ENCODE data around the gene KRTAP5-3.
"Not testable (repeated sequence)": the region's sequence is repeated elsewhere in the genome, so short reads cannot be mapped to it uniquely, and the experiment has no call there.

The KRTAP5-3 gene, protein sequence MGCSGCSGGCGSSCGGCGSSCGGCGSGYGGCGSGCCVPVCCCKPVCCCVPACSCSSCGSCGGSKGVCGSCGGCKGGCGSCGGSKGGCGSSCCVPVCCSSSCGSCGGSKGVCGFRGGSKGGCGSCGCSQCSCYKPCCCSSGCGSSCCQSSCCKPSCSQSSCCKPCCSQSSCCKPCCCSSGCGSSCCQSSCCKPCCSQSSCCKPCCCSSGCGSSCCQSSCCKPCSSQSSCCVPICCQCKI

DNA sequence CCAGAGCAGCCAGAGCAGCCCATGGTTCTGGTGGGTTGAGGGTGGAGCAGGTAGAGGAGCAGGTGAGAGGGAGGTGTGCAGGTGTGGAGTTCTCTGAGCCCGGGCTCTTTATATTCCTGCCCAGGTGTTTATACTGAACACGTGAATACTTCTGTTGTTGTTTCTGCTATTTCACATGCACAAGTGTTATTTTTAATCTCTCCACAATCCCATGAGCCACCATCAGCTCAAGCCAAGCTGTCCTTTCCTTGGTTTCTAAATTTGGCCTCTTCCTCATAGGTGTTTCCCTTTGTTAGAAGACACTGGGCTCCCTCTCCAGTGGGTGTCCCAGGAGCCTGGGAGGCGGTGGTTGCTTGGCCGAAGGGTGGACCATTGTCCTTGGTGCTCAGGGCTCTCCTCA lies at the start of gene KRTAP5-3:
Gene KRTAP5-3, minus strand, starts transcription at position 101 of the 400 bp plus-strand sequence. Its CDS starts 78 bp downstream, at position 23.
- no peak for DNase-seq

DNA sequence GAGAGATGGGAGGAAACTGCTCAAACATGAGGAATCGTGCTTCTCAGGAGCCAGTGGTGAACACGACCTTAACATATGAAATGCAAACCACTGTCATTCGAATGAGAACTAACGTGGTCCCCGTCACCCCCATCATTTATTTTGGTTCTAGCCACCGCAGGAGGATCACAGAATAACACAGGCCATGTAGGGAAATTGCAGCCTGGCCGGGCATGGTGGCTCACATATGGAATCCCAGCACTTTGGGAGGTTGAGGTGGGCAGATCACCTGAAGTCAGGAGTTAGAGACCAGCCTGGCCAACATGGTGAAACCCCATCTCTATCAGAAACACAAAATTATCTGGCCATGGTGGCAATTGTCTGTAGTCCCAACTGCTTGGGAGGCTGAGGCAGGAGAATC lies 48.4 kb upstream of the KRTAP5-3 start:
- no peak for DNase-seq

DNA sequence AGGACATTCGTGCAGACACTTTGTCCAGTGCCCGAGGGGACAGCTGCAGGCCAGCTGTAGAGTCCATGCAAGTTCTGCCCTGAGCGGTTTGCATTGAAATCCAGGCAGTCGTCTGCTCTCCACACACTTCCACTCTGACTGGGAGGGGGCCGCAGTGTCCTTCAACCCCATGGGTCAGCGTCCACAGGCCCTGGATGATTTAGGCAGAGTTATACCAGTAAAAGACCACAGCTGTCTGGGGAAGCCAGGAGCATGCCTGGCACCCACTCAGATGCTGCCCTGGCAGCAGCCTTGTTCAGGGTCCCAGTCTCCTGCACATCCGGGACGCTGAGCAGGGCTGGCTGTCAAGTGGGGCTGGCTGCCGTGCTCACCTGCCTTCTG lies 47.8 kb upstream of the KRTAP5-3 start:
- DNase-seq: no peak

DNA sequence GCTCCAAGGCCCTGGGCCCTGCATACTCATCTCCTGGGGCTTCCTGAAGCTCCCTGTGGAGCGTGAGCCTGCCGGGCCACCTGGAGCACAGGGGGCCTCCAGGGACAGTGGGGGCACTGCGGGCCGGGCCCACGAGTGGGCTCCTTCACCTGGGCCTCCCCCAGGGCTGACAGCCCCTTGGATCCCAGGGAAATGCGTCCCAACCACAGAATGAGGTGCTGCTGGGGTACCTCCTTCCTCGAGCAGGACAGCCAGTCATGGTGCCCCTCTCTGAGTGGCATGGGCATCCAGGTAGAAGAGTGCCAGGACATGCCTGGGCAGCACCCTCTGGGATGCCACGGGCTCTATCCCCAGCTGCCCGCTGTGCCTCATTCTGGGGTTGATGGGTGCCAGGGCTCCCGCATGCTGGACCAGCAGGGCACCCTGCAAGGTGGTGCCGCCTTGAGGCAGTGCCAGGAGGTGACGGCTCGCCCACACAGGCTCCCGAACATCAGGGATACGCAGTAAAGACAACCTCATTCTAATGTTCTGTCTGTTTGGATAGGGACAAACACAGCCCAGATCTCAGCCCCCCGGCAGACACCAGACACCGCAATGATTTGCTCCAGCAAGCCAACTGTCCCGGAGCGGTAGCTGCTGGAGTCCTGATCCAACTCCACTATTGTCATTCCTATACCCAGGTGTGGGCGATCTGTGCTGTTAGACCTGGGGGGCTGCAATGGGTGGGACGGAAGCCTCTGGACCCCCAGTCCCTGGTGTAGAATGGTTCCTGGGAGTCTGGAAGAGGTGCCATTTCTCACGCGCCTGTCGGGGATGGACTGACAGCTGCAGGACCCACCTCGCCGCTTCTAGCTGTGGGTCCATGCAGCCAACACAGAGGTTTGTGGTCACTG lies 47.2 kb upstream of the KRTAP5-3 start:
- DNase-seq: no peak

DNA sequence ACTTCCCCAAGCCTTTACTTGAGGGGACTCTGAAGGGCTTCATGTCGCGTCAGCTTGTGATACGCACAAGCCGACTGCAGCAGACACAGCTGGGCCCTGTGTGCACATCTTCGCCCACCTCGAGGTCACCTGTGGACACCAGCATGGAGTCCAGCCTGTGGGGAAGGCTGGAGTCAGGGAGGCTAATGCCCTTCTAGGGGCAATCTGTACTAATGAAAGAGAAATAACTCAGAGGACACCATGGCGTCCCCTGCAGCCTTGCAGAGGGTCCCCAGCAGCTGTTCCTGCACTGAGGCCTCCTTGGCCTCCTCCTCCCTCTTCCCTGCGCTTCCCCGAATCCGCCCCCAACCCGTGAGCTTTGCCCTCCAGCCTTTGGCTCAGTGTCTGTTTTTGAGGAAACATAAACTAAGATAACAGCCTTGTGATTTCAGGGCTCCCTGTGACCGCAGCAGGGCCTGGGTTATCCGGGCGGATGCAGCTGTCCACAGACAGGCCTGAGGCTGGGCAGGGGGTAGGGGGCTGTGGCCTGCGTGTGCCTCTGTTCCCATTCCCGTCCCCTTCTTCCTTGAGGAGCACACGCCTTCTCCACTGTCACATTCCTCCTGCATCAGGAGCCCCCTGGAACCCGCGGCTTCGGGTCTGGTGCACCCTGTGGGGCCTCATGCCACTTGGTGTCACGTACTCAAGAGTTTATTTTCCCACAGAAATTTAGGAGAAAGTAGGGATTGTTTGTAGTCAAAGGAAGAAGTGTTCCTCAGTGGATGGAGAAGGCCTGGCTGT lies 46.3 kb upstream of the KRTAP5-3 start:
- no peak for DNase-seq

DNA sequence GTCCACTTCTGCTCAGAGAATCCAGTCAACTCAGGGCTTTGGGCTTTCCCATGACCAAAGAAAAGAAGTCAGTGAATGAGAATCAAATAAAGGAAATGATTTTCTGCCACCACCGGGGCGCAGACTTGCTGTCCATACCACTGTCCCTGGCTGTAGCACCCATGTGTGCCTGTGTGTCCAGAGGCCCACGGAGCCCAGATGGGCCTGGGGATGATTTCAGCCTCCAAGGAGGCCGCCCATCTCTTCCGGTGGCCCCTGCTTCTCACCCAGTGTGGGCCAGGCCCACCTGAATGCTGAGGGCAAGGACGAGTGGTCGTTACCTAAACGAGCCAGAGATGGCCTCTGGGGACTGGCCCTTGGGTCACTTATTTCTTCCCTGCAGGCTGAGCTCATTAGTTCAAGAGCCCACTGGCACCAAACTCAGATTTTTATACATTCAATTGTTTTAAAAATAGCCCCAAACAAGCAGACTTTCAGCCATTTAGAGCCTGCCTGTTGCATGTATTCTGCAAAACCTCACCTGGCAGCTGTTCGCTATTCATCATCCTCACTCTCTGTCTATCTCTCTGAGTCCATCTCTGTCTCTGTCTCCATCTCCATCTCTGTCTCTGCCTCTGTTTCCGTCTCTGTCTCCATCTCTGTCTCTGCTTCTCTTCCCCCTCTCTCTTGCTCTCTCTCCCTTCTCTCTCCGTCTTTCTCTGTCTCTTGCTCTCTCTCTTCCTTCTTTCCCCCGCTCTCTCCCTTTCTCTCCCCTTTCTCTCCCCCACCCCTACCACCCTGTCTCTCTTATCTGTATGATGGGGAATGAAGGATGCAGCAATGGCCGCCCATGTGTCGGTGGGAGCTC lies 45.5 kb upstream of the KRTAP5-3 start:
- no peak for DNase-seq

DNA sequence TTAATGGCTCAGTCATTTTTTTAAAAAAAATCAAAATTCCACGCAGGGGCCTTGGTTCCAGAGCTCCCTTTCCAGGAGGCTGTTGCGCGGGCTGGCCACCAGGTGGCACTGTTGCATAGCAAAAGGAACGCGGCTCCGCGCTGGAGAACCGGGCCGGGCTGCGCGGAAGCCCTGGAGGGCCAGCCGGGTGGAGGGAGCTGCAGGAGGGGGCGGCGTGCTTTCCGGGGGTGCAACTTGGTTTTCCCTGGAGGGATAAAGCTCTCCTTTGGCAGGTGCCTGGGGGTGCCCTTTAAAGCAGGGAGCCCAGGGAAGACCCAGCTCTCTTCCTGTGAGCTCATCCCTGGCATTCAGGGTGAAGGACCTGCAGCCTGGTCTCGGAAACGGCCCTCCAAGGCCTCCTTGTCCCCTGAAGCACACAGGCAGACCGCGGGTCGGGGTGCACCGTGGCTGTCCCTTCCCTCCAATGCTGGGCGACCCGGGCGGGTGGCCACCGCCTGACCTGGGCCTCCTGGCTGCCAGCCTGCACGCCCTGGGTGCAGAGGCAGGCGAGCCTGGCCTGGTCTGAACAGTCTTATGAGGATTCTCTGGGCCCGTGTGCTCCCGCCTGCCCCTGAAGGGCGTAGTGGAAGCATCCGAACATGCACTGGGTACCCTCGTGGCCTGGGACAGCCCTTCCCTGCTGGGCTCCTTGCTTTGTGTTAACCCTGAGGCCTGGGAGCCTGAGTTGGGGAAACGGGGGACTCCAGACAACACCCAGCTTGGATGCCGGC lies 44.7 kb upstream of the KRTAP5-3 start:
- no peak for DNase-seq

DNA sequence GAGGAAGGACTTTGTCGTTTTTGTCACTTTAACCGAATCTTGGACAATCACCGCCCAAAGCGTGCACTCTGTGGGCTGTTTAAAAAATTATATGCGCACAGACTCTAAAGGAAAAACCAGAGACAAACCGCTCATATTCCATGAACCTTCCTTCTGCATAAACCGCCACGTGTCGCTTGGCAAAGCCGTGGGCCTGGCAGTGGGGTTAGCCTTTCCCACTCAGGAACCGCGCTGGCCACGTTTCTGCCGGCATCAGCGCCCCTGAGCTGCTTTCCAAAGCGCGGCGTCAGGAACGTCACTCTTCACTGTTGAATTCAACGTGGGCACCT lies 44.1 kb upstream of the KRTAP5-3 start:
- DNase-seq: no peak

DNA sequence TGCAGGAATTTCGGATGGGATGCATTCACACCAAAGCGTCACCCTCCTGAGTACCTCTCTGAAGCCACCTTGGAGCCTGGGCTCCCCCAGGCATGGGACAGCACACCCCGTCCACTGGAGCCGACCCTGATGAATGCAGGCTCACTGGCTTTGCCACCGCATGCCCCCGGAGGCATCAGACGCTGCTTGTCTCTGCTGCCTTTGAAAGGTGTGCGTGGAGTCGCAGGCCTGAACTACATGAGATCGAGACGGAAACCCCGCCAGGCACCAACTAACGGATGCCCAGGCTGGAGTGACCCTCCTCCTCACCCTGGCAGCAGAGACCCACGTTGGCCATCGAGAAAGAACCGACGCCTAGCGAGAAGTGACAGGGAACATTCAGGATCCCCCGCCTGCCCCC lies 43.8 kb upstream of the KRTAP5-3 start:
- DNase-seq: no peak

DNA sequence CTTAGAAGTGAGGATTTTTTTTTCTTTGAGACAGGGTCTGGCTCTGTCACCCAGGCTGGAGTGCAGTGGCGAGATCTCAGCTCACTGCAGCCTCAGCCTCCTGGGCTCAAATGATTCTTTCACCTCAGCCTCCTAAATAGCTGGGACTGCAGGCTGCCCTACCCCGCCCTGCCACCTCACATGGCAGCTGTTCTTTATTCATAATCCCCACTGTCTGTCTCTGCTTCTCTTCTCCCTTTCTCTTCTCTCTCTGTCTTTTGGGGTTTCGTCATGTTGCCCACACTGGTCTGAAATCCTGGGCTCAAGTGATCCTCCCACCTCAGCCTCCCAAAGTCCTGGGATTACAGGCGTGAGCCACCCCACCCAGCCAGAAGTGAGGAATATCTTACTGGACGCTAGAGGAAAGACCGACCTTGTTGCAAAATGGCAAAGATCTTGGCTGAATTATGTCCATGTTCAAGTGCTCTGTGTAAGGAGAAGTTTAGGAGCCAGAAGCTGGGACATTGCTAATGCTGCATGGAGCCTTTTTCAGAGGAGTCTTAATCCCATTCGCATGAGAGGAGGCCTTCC lies 43.2 kb upstream of the KRTAP5-3 start:
- no peak for DNase-seq

DNA sequence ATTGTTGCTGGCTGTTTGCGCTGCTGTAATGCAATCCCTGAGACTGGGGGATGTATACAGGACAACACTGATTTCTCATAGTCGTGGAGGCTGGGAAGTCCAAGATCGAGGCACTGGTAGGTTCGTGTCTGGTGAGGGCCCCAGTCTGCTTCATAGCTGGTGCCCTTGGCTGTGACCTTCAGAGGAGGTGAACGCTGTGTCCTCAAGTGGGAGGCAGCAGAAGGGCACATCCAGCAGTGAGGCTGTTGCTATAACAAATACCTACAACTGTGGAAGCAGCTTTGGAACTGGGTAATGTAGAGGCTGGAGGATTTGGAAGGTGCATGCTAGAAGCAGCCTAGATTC lies 42.6 kb upstream of the KRTAP5-3 start:
- DNase-seq: no peak

DNA sequence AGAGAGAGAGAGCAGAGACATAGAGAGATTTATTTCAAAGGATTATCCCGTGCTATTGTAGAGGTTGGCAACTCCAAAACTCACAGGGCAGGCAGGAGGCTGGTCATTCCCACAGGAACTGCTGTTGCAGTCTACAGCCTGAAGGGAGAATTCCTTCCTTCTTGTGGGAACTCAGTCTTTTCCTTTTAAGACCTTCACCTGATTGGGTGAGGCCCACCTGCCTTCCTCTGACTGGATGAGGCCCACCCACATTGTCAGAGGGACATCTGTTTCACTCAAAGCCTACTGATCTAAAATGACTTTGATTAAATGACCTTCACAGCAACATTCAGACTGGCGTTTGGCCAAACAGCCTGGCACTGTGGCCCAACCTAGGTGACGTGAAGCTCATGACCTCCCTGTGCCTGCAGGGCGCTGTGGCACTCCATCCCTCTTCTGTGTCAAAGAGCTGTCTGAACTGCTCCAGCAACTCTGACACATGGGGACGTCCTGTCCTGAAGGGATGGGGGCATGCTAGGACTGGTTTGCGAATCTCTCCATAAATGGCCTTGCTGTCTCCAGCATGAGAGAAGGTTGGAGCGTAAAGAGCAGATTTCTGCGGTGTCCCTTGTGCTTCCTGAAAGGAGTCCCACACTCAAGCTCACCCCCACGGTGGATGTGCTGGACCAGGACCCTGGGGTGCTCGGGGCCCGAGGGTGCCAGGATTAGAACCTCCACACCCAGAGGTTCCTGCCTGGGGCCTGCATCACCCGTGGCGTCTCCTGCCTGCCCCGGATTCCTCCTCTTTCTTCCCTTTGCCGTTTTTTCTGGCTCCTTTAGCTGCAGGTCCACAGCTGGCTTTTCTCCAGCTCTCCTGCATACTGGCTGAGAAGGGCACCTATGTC lies 42.0 kb upstream of the KRTAP5-3 start:
- DNase-seq: no peak

DNA sequence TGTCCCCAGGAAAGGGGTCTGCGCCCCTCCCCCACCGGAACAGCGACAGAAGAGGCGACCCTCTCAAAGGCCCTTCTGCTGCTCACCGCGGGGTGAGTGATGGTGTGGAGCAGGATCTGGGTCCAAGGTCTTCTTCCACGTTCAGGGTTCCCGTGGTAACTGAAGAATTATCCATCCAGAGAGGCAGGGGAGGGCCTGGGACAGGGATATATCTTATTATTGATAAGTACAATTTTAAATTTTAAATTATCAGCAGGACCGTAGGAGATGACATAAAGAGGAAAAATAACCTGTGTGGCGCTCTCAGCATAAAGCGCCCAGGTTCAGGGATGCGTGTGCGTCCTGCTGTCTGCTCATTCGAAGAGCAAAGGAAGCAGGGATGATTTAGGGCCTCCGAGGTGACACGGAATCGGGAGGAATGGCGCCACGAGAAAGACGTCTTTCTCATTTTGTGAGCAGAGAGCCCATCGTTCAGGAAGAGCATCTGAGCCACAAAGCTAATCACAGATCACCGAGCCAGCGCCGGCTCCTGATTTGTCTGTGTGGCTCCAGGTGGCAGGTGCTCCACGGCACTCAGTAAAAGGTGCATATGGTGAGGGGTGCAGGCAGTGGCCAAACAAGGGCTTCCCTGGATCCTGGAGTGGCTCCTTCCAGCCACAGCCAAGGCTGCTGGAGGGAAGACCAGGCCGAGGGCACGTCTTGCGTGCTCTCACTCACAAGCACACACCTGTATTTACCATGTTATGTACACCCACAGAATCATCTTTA lies 40.6 kb upstream of the KRTAP5-3 start:
- DNase-seq: no peak

DNA sequence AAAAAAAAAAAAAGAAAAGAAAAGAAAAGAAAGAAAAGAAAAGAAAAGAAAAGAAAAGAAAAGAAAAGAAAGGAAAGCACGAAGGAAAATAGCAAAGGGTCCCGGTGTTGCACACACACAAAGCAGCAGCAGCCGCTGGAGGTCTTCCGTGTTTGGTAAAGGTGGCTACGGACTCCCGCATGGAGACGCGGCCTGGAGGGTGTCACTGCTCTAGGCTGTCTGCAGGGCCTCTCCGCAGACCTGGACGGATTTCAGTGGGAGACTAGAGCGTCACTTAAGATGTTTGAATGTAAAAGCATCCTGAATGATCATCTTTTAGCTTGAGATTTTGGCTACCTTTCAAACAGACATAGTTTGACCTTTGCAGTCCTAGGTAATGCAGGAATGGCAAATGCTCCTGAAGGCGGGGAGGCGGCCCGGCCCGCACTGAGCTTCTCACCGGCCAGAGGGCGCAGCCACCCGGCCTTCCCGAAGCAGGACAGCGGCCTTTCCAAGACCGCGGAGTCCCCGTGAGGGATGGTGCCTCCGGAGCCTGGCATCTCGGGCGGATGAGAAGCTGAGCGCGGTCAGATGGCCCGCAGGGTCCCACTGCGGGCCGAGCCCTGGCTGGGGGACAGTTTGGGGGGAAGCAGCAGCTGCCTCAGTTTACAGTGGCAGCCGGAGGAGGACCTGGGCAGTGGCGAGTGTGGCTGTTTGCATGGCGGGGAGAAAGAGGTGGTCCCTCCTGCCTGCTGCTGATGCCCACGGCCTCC lies 39.8 kb upstream of the KRTAP5-3 start:
- DNase-seq: no peak

DNA sequence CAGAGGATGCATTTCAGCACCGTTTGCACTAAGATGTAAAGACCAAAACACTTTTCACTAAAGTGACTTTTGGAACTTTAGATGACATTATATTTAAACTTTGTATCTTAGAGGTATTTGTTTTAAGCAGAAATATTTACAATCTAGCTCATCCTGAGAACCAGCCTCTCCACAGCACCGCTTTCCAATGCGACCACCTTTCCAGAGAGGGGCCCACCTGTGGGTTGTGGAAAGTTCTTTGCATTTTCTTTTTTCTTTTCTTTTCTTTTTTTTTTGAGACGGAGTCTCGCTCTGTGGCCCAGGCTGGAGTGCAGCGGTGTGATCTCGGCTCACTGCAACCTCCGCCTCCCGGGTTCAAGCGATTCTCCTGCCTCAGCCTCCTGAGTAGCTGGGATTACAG lies 38.3 kb upstream of the KRTAP5-3 start:
- not testable (repeated sequence) for DNase-seq

DNA sequence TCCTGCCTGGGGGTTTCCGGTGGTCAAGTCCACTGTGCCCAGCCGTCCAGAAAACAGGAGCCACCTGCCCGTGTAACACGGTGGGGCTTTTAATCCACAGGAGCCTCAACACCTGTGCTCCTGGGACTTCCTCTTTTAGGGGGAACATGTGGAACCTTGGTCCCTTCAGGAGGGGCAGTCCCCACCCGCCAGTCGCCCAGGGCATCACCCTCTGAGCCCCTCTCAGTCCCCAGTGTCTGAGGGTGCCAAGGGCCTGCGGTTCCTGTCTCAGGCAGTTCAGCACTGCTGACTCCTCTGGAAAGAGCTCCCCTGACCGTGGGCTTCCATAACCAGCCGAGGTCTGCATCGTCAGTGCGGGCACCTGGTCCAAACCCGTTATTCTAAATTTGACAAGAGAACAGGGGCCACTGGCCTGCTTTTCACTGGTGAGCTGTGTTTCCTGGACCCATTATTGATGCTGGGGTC lies 37.1 kb upstream of the KRTAP5-3 start:
- DNase-seq: no peak

DNA sequence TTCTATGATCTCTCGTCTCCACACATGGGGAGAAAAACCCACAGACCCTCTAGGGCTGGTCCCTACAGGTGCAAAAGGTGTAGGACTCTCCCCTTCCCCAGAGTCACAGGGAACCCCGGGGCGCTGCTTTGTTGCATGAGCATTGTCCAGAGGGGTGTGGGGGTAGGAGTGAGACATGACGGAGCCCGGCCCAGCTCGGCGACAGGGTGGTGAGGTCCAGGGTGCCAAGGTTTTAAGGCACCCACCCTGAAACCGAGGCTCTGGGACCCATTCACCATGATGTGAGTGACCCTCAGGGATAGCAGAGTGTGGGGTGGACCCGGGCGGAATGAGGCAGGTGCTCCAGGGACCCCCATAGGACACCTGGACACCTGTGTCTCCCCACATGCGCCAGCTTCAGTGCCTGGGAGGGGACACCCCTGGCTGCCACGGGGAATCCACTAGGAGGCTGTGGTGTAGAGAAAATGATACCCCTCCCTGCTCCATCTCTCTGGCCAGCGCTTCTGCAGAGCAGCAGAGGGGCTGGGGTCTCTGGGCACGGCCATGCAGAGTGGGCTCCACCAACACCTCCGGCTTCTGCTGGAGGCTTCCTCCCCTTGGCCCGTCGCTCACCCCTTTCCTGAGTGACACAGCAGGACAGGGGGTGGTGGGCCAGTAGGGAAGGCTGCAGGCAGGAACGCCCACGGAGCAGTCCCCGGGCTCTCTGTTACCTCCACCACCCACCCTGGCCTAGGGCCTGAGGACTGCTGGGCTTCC lies 36.5 kb upstream of the KRTAP5-3 start:
- no peak for DNase-seq

DNA sequence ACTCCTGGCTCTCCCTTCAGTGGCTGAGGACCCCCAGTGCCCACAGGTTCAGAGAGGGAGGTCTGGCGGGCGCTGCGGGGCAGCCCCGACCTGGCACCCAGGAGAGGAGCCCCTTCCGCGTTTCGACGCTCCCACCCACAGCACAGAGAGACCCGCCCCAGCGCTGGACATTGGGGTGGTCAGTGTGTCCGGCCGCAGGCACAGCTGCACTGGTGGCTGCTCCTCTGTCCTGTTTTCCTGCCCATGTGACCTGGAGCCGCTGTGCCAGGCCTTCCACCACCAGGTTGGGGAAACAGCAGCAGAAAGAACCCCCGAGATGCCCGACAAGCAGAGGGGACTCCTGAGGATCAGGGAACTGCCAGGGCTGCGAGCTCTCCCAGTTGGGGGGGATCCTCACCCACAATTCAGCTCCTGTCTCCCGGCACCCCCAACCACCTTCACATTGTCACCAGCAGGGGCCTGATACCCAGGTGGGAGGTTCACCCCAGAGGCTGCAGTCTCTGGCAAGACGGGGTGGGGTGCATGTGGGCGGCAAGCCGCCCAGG lies 35.0 kb upstream of the KRTAP5-3 start:
- DNase-seq: no peak
